NCI-H146 treated with DMSO at 0.1 percent for 48 hours (cell line): ENCODE data around the gene KRT2.

Experiments used
- DNase-seq: peaks from one replicate; lab custom pipeline; 2025; ENCODE audit not compliant: unreplicated experiment; lab: John Stamatoyannopoulos, UW

KRT2 gene

DNA sequence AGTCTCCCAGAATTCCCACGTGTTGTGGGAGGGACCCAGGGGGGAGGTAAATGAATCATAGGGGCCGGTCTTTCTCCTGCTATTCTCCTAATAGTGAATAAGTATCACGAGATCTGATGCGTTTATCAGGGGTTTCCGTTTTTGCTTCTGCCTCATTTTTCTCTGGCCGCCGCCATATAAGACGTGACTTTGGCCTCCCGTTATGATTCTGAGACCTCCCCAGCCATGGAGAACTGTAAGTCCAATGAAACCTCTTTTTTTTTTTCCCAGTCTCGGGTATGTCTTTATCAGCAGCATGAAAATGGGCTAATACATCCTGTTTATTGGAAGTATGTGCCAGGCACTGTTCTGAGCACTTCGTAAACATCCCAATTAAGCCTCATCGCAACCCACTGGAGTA lies 51.5 kb downstream of the KRT2 start:
- DNase-seq: no peak

DNA sequence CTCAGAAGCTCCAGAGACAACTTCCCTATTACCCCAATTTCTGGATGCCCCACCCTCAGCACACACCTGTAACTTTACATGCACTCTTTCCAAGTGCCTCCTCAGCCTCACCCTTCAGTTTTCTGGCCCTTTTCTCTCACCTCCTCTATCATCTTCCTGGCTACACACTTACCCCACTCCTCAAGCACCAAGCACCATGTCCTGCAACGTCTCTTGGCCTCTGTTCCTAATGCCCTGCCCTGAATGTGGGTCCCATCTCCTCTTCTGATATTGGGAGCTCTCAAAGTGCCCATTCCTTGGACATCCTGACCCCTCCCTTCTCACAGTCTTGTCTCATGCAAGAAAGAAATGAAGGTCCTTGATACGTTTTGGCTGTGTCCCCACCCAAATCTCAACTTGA lies 51.9 kb downstream of the KRT2 start:
- DNase-seq: no peak

GRCh38 chr12:52598966-52599365 lies 53.0 kb downstream of the KRT2 start:
- no peak for DNase-seq
